Kasumi-1 (cell line): ENCODE measurements around the gene SERAC1.
A peak's percentile ranks its signal among the peaks of the same experiment; 100 is the strongest.

ENCODE experiments used
- DNase-seq, 2 experiments: peaks; one replicate each; lab custom pipeline; 2025; lab: John Stamatoyannopoulos, UW

Gene SERAC1

DNA sequence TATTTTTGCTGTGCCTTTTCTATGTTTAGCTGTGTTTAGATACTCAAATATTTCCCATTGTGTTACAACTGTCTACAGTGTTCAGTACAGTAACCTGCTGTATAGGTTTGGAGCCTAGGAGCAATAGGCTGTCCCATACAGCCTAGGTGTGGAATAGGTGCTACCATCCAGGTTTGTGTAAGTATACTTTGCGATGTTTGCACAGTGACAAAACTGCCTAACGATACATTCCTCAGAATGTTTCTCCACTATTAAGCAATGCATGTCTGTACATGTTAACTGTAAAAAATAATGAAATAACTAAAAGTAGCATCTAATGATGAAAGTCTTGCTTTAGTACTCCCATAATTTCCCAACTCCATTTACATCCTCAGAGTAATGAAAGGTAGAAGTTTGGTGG is 46.0 kb downstream of the SERAC1 start:
- DNase-seq: no peak

DNA sequence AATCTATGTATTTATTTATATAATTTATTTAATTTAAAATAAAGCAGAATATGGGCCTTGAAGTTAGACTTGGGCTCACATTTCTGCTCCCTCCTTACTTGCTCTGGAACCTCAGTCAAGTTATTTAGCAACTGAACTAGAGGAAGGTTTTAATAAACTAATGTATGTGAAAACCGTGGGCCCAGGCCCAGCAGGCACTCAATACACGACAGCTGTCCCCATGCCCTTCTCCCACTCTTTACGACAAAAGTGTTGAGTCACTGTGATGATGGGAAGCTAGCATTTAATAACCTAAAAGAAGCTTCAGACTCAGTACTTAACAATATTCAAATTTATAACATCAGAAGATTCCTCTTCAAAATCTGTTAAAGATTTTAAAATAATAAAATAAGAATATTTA is 46.7 kb downstream of the SERAC1 start:
- DNase-seq: no peak

DNA sequence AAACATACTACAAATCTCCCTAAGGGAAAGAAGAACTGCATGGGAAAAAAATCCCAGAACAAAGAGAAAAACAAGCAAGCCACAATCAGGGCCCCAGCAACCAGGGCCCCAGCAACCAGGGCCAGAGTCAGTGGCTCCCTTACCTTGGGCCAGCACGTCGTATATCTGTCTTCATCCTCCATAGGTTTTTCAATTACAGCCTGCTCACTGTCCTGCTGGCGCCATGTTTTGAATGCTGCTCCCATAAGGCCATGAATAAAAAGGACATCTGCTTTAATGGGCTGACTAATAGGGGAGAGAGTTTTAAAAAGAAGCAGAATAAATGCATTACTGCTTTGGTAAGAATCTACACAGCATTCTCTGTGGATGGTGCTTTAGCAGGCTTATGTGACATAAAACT is 49.2 kb downstream of the SERAC1 start:
- DNase-seq: no peak

- no peak for DNase-seq
Measured at GRCh38 chr6:158115508-158115907, 52.6 kb downstream of the SERAC1 start.

GRCh38 chr6:158115102-158115501 is 53.0 kb downstream of the SERAC1 start:
- DNase-seq: no peak

GRCh38 chr6:158113802-158114201 is 54.3 kb downstream of the SERAC1 start:
- DNase-seq: no peak

GRCh38 chr6:158111987-158112386 is 56.1 kb downstream of the SERAC1 start:
- DNase-seq: no peak

GRCh38 chr6:158110986-158111385 is 57.1 kb downstream of the SERAC1 start:
- no peak for DNase-seq

DNA sequence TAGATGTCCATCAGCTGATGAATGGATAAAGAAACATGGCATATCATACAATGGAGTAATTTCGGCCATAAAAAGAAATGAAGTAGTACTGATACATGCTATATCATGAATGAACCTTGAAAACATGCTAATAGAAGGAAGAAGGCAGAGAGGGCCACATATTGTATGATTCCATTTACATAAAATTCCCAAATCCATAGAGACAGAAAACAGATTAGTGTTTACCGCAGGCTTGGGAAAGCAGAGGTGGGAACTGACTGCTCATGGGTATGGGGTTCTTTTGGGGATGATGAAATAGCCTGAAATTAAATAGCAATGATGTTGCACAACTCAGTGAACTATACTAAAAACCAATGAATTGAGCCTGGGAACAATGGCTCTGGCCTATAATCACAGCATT is 58.3 kb downstream of the SERAC1 start:
- DNase-seq: no peak

DNA sequence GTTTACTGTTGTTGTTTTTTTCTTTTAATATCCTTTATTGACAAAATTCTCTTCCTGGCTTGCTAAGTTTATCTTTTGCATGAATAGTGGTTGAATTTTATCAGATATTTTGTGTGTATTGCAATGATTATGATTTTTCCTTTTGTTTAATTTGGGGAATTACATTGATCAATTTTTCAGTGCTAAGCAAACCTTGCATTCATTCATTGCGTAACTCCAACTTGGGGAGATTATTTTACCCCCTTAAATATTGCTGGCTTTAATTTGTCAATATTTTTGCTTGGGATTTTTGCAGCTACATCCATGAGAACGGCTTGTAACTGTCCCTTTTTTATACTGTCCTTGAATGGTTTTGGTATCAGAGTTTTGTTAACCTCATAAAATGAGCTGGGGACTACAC is 63.4 kb downstream of the SERAC1 start:
- DNase-seq: no peak

GRCh38 chr6:158103228-158103627 is 64.8 kb downstream of the SERAC1 start:
- DNase-seq: no peak

GRCh38 chr6:158095671-158096070 is 72.4 kb downstream of the SERAC1 start:
- no peak for DNase-seq

GRCh38 chr6:158095031-158095430 is 73.0 kb downstream of the SERAC1 start:
- no peak for DNase-seq

DNA sequence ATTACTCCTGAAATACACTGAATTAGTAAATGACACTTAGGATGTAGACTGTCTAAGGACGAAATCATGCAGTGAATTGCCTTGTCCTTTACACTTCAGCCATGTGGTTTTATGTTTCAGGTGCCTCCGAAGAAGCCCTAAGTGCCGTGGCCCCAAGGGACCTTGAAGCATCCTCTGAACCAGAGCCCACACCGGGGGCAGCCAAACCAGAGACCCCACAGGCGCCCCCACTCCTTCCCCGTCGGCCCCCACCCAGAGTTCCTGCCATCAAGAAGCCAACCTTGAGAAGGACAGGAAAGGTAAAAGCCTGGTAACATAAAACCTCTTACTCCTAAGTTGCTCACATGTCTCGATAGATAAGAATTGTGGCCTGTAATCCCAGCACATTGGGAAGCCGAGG is 75.3 kb downstream of the SERAC1 start:
- no peak for DNase-seq

GRCh38 chr6:158087224-158087867 is 80.7 kb downstream of the SERAC1 start:
- DNase-seq: no peak

DNA sequence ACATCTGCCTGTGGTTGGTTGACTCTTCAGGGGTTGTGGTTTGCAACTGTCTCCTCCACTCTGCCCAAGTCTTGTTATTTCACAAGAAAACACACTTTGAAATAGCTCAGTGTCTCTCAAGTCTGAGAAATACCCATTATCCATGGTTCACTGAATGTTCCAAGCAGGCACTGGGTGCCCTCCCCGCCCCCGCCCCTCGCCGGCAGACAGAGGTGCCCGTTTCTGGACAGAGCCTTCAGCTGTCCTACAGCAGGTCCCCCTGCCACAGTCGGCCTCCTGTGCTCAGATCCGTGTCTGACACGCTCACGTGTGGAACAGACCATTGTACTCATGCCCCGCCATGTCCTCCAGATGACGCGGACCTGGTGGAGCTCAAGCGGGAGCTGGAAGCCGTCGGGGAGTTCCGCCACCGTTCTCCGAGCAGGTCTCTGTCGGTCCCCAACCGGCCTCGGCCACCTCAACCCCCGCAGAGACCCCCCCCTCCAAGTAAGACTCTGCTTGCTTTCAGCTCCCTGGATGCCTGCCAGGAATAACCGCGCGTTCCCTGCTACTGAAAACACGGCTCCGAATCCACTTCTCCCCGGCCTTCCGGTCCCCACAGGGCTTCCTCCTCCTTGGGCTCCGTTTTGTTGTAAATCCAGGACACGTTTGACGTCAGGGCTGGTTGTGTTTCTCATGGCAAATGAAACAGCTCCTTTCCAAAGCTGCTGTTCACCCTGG is 81.4 kb downstream of the SERAC1 start:
- DNase-seq: peak; percentile 76 to 78

DNA sequence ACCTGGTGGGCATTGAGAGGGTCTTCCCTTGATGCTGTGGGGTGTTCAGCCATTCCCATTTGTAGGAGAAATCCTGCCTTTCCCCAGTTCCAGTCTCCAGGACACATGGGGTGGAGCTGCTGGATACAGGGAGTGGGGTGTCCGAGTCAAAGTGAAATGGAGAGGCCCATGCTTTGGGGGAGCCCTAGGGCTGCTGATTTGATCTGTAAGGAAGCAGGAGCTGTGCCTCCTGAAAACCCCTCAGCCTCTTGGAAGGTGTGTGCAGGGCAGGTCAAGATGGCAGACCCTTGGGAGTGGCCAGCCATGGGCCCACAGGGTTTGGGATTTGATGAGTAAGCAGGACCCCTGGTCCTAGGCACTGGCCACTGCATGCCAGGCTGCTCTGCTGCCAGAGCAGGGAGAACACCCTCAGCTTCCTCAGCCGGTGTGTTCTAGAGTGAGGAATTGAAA is 82.0 kb downstream of the SERAC1 start:
- DNase-seq: no peak

GRCh38 chr6:158085261-158086053 is 82.6 kb downstream of the SERAC1 start:
- no peak for DNase-seq

DNA sequence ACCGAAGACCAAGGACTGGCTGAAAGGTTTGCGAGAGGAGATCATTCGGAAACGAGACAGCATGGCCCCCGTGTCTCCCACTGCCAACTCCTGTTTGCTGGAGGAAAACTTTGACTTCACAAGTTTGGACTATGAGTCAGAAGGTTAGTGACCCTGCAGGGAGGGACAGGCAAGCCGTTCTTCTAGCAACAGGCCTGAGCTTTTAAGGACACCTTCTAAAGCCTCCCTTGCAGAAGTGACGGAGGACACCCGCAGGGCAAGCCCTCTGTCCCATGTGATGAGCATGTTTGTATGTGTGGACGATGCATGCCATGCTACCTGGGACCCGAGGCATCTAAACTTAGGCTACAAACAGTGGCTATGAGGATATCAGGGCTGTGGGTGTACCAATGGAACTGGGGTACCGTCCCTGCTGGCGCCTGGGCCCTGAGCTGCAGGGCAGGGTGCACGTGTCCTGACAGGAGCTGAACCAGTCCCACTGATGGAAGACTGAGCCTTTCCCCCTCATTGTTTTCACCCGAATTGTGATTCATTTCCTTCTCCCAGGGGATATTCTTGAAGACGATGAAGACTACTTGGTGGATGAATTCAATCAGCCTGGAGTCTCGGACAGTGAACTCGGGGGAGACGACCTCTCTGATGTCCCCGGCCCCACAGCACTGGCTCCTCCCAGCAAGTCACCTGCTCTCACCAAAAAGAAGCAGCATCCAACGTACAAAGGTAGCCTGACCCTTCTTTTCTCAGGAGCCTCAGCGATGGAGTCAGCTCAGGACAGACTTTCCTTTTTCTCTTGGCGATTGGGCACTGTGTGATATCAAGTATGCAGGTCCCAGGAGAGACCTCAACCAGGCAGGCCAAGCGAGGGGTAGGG is 84.4 kb downstream of the SERAC1 start:
- DNase-seq: no peak

GRCh38 chr6:158081657-158081935 is 86.5 kb downstream of the SERAC1 start:
- no peak for DNase-seq

GRCh38 chr6:158080849-158081656 is 87.0 kb downstream of the SERAC1 start:
- DNase-seq: no peak
